Right ventricle myocardium superior (tissue), 1 donor: ENCODE data around the gene ADCK2. TPM values are rescaled to one million over a fixed set of nuclear protein-coding genes. Genes with fewer than 3 reads are reported as not detected.
"Not testable (repeated sequence)": the region's sequence is repeated elsewhere in the genome, so short reads cannot be mapped to it uniquely, and the experiment has no call there.

Source experiments
- ATAC-seq: fragments of 200-7000 bp; cut with Tn5 transposase; one replicate; pipeline ENCODE4 v1.9.1; 2020; ENCODE audit warnings: mild to moderate bottlenecking; ENCODE audit not compliant: poor library complexity
- DNase-seq: peaks from one replicate; pipeline ENCODE4 v3.0.0-alpha.2; 2020
- intact Hi-C: fragments of 100-400 bp; cut with DNase I; formaldehyde crosslinking; loops from one replicate; pipeline ENCODE4 v1.11.2; 2022
- total RNA-seq: library from RNA; stranded (reverse); fragmentation: NEBNext Ultra II Directional; extraction: Animal tissue kit (Norgen Biotek cat#: 25700); gene quantifications from one replicate; pipeline ENCODE4 v1.2.1, GENCODE V29; 2021
- donor health status: DM: no; HTN: yes; CAD: no; lungs with severe emphysema.

Gene ADCK2
- total RNA-seq, 1 donor from 2014 or later = 9.2 TPM

DNA sequence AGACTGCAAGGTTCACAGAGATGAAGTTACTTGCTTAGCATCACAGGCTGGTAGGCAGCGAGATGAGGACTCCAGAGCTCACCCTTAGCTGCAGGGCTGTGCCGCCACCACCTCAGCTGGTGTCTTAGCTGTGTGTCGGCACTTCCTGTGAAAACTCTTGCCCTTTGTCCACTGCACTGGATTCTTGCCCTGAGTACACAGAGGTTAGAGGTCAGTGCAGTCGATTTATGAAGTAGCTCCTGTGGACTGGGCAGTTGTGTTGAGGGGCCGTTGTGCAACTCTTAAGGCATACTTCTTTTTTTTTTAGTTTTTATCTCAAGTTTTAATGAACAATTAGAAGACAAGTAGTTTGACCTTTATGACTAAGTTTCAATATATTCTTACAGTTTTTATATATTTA is 34.4 kb downstream of the ADCK2 start:
- ATAC-seq (no peak), DNase-seq (no peak)
- intact Hi-C loops = no loop called here

DNA sequence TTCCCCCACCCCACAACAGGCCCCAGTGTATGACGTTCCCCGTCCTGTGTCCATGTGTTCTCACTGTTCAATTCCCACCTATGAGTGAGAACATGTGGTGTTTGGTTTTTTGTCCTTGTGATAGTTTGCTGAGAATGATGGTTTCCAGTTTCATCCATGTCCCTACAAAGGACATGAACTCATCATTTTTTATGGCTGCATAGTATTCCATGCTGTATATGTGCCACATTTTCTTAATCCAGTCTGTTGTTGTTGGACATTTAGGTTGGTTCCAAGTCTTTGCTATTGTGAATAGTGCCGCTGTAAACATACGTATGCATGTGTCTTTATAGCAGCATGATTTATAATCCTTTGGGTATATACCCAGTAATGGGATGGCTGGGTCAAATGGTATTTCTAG is 36.0 kb downstream of the ADCK2 start:
- ATAC-seq, DNase-seq, intact Hi-C loops: not testable (repeated sequence)

DNA sequence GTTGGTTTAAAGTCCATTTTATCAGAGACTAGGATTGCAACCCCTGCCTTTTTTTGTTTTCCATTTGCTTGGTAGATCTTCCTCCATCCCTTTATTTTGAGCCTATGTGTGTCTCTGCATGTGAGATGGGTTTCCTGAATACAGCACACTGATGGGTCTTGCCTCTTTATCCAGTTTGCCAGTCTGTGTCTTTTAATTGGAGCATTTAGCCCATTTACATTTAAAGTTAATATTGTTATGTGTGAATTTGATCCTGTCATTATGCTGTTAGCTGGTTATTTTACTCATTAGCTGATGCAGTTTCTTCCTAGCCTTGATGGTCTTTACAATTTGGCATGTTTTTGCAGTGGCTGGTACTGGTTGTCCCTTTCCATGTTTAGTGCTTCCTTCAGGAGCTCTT is 39.6 kb downstream of the ADCK2 start:
- ATAC-seq, intact Hi-C loops, DNase-seq: not testable (repeated sequence)

- ATAC-seq (no peak), DNase-seq (no peak)
- intact Hi-C loops = no loop called here
Measured at GRCh38 chr7:140714331-140715040, 41.7 kb downstream of the ADCK2 start.

DNA sequence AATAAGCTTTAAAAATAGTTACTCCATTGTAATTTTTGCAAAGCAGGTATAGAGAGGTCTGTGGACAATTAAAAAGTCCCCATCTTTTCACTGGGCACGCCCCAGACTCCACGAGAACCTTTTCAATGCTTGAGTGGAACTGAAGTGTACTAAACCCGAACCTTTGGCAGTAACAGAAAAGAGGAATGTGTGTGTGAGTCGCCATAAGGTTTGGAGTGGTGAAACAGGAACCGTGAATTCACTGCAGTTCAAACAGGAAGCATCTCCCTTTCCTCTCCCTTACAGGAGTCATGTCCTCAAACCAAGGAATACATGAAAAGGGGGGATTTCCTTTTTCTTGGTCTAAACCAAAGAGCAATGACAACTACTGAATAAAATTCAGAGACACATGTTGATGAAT is 47.0 kb downstream of the ADCK2 start:
- ATAC-seq = no peak
- DNase-seq = no peak
- intact Hi-C loops = no loop called here

DNA sequence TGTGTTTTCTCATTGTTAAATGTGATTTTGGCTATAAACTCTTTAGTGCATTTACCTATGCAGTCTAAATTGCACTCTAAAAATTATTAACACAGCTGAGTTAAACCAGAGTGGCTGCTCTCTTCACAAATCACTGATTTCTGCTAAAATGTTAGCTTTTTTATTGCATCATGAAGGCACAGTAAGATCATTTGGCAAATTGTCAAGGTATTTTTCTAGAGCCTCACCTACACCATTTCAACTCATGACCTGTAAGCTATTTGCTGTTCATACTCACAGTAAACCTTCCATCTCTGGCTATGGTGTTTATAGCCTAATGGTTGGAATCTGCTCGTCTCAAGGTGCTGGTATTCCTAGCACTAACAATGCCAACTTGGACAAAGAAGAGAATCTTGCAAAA is 49.5 kb downstream of the ADCK2 start:
- ATAC-seq (no peak), DNase-seq (no peak)

GRCh38 chr7:140723006-140723405 is 50.3 kb downstream of the ADCK2 start:
- intact Hi-C loops = no loop called here
- ATAC-seq (no peak), DNase-seq (no peak)

More for the DNA sequence above, 49.5 kb downstream of the ADCK2 start:
- intact Hi-C loops = no loop called here

GRCh38 chr7:140723574-140723973 is 50.8 kb downstream of the ADCK2 start:
- intact Hi-C loops = no loop called here
- no peak for ATAC-seq
- DNase-seq = no peak

GRCh38 chr7:140724706-140725105 is 52.0 kb downstream of the ADCK2 start:
- DNase-seq = no peak
- ATAC-seq = no peak
- intact Hi-C loops = no loop called here

- DNase-seq = no peak
- ATAC-seq = no peak
- intact Hi-C loops = no loop called here
Measured at GRCh38 chr7:140726281-140726680, 53.5 kb downstream of the ADCK2 start.

GRCh38 chr7:140732416-140732815 is 59.7 kb downstream of the ADCK2 start:
- intact Hi-C loops = no loop called here
- no peak for ATAC-seq
- no peak for DNase-seq

- ATAC-seq (no peak), DNase-seq (no peak)
- intact Hi-C loops = no loop called here
Measured at GRCh38 chr7:140734096-140734495, 61.4 kb downstream of the ADCK2 start.

DNA sequence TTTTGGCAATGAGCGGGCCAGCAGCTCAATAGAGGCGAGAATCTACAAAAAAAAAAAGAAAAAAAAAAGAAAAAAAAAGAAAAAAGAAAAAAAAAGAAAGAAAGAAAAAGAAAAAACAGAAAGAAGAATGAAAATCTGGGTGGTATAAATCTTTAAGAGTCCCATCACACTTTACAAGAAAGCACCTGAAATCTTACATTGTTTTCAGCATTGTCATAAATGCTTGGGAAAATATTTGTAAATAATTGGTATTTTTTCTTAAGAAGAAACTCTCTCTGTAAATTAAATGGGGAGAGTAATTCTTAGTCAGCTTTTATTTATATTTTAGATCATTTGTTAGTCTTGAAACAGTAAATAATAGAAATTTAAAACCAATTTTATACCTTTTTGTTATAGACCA is 62.0 kb downstream of the ADCK2 start:
- intact Hi-C loops = no loop called here
- DNase-seq (no peak), ATAC-seq (no peak)

DNA sequence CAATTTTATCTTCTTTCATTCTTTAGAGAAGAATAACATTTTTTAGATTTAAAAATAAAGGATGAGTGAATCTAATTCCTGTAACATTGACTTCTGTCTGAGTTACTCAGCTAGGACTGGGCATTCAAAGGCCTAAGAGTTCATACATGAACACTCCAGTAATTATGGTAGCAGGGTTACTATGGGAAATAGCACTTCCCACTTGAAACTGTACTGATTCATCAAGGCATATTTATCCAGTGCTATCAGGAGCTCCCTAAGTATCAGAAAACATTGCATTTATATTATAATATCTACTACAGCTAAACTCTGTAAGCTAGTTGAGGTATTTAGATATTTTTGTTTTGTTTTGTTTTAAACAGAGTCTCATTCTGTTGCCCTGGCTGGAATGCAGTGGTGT is 65.5 kb downstream of the ADCK2 start:
- ATAC-seq = no peak
- intact Hi-C loops = no loop called here
- no peak for DNase-seq

GRCh38 chr7:140743255-140743654 is 70.5 kb downstream of the ADCK2 start:
- DNase-seq, intact Hi-C loops: not testable (repeated sequence)

DNA sequence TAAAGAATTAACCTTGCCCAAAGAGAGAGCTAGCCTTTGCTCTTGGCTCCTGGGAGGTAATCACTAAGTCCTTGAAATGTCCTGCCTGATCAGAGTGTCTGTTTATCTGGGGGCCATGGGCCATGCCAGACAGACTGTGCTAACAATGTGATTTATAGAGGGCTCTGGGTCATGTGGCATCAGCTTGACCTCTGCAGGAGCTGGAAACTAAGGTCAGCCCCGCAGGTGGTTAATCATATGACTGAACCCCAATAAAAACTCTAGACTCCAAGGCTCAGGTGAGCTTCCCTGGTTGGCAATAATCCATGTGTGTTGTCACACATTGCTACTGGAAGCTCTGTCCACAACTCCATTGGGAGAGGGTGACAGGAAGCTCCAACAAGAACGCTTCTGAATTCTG is 71.3 kb downstream of the ADCK2 start:
- ATAC-seq (peak; percentile 38), DNase-seq (no peak)
- intact Hi-C loops = no loop called here

More at GRCh38 chr7:140743255-140743654, 70.5 kb downstream of the ADCK2 start:
- not testable (repeated sequence) for ATAC-seq

Other genes with a start within 250 kb of the ADCK2 start
- 94.7 TPM for gene MKRN1, start 193.4 kb upstream of the ADCK2 start, total RNA-seq
- gene DENND2A, start 32.1 kb upstream of the ADCK2 start, total RNA-seq = 11.6 TPM
- 808 TPM for gene NDUFB2, start 23.8 kb downstream of the ADCK2 start, total RNA-seq